ENCODE results near the gene SARS1. TPM values are rescaled to one million over a fixed set of nuclear protein-coding genes. Genes with fewer than 3 reads are reported as not detected.

SARS1 gene
- total RNA-seq, 1 donor = 235 TPM

- no peak for TF ChIP-seq CTCF (IDR thresholded peaks at IDR 0.05; ENCODE audit: insufficient read depth, low read depth, low read length)
- no peak overlapping the region for H3K4me3 ChIP-seq (ENCODE audit: low read depth, low read length)
- no peak for DNase-seq (ENCODE audit: low read depth)
Observed at GRCh38 chr1:109181085-109181806, 32.5 kb upstream of the SARS1 start.

- no peak for TF ChIP-seq CTCF (IDR thresholded peaks at IDR 0.05; ENCODE audit: insufficient read depth, low read depth, low read length)
- no peak overlapping the region for H3K4me3 ChIP-seq (ENCODE audit: low read depth, low read length)
- DNase-seq (ENCODE audit: low read depth) = no peak
Observed at GRCh38 chr1:109181807-109182163, 31.9 kb upstream of the SARS1 start.

GRCh38 chr1:109183058-109183738 lies 30.5 kb upstream of the SARS1 start:
- H3K4me3 ChIP-seq (ENCODE audit: low read depth, low read length) = no peak overlapping the region
- no peak for TF ChIP-seq CTCF (IDR thresholded peaks at IDR 0.05; ENCODE audit: insufficient read depth, low read depth, low read length)
- DNase-seq (ENCODE audit: low read depth) = no peak

GRCh38 chr1:109184687-109185086 lies 29.0 kb upstream of the SARS1 start:
- no peak for DNase-seq (ENCODE audit: low read depth)
- H3K4me3 ChIP-seq (ENCODE audit: low read depth, low read length) = no peak overlapping the region
- TF ChIP-seq CTCF (IDR thresholded peaks at IDR 0.05; ENCODE audit: insufficient read depth, low read depth, low read length) = no peak

- DNase-seq (ENCODE audit: low read depth) = no peak
- no peak for TF ChIP-seq CTCF (IDR thresholded peaks at IDR 0.05; ENCODE audit: insufficient read depth, low read depth, low read length)
- no peak overlapping the region for H3K4me3 ChIP-seq (ENCODE audit: low read depth, low read length)
Observed at GRCh38 chr1:109185357-109185756, 28.4 kb upstream of the SARS1 start.

GRCh38 chr1:109185990-109186732 lies 27.6 kb upstream of the SARS1 start:
- H3K4me3 ChIP-seq (ENCODE audit: low read depth, low read length) = no peak overlapping the region
- no peak for TF ChIP-seq CTCF (IDR thresholded peaks at IDR 0.05; ENCODE audit: insufficient read depth, low read depth, low read length)
- no peak for DNase-seq (ENCODE audit: low read depth)

Measured in fibroblast of villous mesenchyme (primary cell).